ENCODE measurements around the gene C1orf167.

Gene C1orf167

DNA sequence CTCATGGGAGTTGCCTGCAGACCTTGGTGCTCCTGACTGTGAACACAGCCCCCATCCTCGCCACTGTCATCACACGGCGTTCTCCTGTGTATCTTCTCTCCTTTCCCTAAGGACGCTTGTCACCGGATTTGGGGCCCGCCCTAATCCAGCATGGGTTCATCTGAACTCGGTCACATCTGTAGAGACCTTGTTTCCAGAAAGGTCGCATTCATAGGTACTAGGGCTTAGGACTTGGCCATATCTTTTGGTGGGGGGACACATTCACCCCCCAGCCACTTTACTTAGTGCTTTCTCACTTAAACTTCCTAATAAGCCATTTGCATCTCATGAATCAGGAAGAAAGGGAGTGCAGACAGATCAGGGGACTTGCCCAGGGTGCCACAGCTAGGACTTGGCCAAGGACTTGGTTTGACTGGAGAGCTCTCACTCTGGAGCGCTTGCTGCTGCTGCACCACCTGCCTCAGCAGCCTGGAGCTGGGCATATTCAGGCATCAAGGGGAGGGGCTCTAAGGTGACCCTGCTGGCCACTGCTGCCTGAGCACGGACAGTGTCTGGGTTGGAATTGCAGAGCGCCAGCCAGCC, 75.9 kb downstream of the C1orf167 start:
- DNase-seq, result no peak

GRCh38 chr1:11838349-11839272, 76.6 kb downstream of the C1orf167 start:
- peak; percentile 80 for DNase-seq

All from right hindlimb (tissue), 1 donor.